HG02885 (cell line): ENCODE results near the gene PLA2R1.

Experiments
- ATAC-seq: cut with Tn5 transposase; IDR thresholded peaks from one replicate; pipeline ENCODE4 v1.9.1; 2021; ENCODE audit warnings: mild to moderate bottlenecking; ENCODE audit not compliant: unreplicated experiment, poor library complexity

Gene PLA2R1

GRCh38 chr2:159942146-159942545, 120.3 kb downstream of the PLA2R1 start:
- no peak for ATAC-seq

GRCh38 chr2:159941729-159942128, 120.7 kb downstream of the PLA2R1 start:
- ATAC-seq: peak; percentile 68

GRCh38 chr2:159939946-159940345, 122.5 kb downstream of the PLA2R1 start:
- ATAC-seq: peak; percentile 80

GRCh38 chr2:159938395-159938794, 124.0 kb downstream of the PLA2R1 start:
- no peak for ATAC-seq

- ATAC-seq: no peak
These were observed 125.9 kb downstream of the PLA2R1 start for GRCh38 chr2:159936471-159936870.

- ATAC-seq: peak; percentile 95
These were observed 128.7 kb downstream of the PLA2R1 start for GRCh38 chr2:159933727-159934049.

GRCh38 chr2:159933040-159933726, 129.2 kb downstream of the PLA2R1 start:
- no peak for ATAC-seq

- ATAC-seq: no peak
These were observed 135.7 kb downstream of the PLA2R1 start for GRCh38 chr2:159926695-159927094.

GRCh38 chr2:159925975-159926374, 136.4 kb downstream of the PLA2R1 start:
- no peak for ATAC-seq

GRCh38 chr2:159922563-159922962, 139.9 kb downstream of the PLA2R1 start:
- peak; percentile 77 for ATAC-seq

GRCh38 chr2:159921752-159922404, 140.5 kb downstream of the PLA2R1 start:
- peak; percentile 92 for ATAC-seq

- ATAC-seq: no peak
These were observed 145.9 kb downstream of the PLA2R1 start for GRCh38 chr2:159916511-159916910.

GRCh38 chr2:159913900-159914299, 148.5 kb downstream of the PLA2R1 start:
- peak; percentile 48 for ATAC-seq

- ATAC-seq: no peak
These were observed 149.8 kb downstream of the PLA2R1 start for GRCh38 chr2:159912580-159912979.

GRCh38 chr2:159910951-159911350, 151.5 kb downstream of the PLA2R1 start:
- no peak for ATAC-seq

GRCh38 chr2:159908623-159909022, 153.8 kb downstream of the PLA2R1 start:
- ATAC-seq: no peak

GRCh38 chr2:159907909-159908308, 154.5 kb downstream of the PLA2R1 start:
- no peak for ATAC-seq

GRCh38 chr2:159905926-159906714, 156.3 kb downstream of the PLA2R1 start:
- ATAC-seq: no peak

GRCh38 chr2:159904959-159905305, 157.5 kb downstream of the PLA2R1 start:
- ATAC-seq: peak; percentile 52

- peak; percentile 86 for ATAC-seq
These were observed 158.1 kb downstream of the PLA2R1 start, which contains the start of gene LY75 for GRCh38 chr2:159904127-159904958. Gene LY75 (minus strand): TSS chr2:159904756.
